ENCODE results near the gene DGCR6L.
A peak's percentile ranks its signal among the peaks of the same experiment; 100 is the strongest.
"Not testable (repeated sequence)": the region's sequence is repeated elsewhere in the genome, so short reads cannot be mapped to it uniquely, and the experiment has no call there.

Gene DGCR6L

DNA sequence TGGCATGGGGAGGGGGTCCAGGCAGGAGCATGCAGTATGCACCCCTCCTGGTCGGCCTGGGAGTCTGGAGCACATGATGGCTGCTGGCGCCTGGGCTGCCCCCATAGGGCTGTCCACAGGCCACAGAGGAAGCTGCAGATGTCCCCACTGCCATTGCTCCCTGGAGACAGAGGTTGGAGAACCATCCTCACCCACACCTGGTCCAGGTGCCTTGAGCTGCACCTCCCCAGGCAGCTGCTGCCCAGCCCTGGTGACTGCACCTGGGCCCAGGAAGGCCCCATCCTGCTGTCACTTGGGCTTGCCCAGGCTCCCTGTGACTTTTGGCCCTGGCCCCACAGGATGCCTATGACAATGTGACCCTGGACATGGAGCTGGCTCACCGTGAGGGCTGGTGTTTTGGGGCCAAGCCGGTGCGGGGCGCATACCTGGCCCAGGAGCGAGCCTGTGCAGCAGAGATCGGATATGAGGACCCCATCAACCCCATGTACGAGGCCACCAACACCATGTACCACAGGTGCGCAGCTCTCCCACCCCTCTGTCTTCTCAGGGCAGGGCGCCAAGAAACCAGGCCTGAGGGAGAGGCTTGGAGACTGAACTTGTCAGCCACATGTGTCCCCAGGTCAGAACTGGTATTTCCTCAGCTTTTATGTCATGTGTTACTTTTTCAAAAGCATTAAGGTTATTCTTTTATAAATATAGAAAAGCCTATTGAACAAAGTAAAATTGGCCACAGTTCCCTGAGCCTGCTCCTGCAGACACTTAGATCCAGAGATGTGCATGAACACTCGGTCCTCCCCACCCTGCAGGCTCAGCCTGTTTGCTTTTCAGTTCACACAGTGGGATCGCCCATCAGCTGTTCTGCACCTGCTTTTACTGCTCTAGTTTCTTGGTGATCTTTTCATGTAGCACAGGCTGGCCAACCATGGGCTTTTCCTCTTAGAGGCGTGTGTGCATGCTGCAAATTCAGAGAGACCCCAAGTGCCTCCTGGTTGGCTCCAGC is 12.1 kb downstream of the DGCR6L start:
- not testable (repeated sequence) for DNase-seq

DNA sequence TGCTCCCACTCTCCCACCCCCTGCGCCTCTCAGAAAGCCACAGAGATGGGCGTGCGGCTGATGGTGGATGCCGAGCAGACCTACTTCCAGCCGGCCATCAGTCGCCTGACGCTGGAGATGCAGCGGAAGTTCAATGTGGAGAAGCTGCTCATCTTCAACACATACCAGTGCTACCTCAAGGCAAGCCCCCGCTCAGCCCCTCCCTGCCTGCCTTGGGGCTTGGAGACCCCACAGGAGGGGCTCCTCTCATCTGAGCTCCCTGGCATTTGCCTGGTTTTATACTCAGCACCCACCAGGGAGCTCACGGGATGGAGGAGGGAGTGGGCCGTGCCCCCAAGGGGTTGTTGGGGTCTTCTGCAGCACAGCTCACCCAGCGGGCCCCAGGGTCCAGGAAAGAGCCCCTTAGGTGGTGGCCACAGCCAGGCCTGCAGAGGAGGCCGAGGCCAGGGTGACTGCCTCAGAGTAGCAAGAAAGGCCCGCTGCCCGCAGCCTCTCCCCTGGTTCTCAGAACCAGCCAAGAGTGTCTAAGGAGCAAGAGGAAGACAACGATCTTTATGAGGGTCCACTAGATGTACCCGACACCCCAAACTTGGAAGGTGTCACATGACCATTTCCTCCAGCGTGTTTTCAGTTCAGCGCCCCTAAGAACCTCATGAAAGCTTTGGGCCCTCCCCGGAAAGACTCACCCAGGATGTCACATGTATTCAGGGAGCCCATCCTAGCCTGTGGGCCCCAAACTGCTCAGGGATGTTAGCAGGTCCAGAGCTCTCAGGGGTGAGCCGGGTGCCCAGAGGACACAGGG is 13.0 kb downstream of the DGCR6L start:
- not testable (repeated sequence) for DNase-seq

DNA sequence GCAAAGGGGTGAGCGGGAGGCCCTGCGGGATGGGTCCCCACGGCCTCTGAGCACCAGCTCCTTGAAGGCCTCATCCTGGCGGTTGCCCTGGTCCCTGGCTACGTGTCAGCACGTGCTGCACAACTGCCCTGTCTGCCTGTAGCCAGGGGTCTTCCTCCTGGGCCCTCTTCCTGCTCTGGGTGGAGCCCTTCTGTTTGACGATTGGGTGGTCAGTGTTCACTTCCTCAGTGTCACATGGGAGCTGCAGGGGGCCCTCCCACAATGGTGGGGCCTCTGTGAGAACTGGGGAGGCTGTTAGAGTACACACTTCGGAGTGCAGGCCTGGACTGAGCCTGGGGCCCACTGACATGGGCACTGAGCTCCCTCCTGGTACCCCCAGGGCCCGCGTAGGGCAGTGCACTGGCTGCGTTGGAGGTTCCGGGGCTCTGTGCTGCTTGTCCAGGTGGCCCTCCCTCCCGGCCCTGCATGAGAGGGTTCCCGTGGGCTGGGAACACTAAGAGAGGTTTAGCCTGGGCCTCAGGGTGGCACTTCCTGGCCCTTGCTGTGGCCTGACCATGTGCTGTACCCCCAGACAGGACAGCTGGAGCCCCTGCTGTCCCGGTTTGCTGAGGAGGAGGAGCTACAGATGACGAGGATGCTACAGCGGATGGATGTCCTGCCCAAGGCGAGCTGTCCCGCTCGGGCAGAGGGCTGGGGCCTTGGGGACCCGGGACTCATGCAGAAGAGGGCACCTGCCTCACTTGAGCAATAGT is 13.8 kb downstream of the DGCR6L start:
- no peak for DNase-seq

DNA sequence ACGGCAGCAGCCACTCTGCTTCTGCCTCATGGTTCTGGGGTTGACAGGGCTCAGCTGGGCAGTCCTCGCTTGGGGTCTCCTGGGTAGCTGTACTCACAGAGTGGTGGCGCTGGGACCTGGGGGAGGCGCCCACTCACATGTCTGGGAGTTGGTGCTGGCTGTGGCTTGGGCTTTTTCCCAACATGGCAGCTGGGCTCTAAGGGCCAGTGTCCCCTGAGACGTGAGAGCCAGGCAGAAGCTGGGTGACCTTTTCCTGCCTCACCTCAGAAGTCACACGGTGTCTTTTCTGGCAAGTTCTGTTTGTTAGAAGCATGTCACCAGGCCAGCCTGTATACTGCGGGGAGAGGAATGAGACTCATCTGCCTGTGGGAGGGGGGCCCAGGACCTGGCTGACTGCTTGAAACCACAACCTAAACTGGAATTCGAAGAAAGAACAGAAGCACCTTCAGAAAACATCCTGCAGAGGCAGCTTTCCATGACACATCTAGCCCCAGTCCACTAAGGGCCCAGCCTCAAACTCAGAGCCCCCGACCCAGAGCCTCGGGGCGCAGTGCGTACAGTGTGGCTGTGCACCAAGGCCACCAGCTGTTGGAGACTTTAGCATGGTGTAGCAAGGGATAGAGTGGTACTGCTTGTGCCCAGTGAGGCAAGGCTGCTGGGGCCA is 14.5 kb downstream of the DGCR6L start:
- not testable (repeated sequence) for DNase-seq

DNA sequence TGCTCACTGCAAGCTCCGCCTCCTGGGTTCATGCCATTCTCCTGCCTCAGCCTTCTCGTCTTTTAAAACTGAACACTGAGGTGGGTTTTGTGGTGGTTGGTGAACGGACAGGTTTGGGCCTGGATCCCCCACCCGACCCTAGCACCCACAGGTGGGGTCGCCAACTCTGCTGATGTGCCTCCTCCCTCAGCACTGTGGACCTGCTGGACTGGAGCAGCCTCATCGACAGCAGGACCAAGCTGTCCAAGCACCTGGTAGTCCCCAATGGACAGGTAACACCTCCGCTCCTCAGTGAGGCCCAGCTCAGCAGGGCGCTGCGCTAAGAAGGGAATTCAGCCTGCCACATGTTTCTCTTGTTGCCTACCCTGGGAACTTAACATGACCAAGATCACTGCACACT is 15.2 kb downstream of the DGCR6L start:
- DNase-seq, result no peak

DNA sequence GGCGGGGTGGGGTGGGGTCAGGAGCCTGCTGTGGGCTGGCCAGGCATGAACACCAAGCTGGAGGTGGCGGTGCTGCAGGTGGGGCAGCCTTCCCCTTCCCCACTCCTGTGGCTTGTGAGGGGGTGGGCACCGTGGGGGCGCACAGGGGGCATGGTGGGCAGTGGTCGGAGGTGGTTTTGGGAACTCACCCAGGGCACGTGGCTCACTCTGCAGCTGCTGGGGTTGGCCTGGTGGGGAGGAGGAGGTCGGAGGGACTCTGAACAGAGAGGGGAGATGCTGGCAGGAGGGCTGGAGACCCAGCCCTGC is 16.7 kb downstream of the DGCR6L start:
- not testable (repeated sequence) for DNase-seq

DNA sequence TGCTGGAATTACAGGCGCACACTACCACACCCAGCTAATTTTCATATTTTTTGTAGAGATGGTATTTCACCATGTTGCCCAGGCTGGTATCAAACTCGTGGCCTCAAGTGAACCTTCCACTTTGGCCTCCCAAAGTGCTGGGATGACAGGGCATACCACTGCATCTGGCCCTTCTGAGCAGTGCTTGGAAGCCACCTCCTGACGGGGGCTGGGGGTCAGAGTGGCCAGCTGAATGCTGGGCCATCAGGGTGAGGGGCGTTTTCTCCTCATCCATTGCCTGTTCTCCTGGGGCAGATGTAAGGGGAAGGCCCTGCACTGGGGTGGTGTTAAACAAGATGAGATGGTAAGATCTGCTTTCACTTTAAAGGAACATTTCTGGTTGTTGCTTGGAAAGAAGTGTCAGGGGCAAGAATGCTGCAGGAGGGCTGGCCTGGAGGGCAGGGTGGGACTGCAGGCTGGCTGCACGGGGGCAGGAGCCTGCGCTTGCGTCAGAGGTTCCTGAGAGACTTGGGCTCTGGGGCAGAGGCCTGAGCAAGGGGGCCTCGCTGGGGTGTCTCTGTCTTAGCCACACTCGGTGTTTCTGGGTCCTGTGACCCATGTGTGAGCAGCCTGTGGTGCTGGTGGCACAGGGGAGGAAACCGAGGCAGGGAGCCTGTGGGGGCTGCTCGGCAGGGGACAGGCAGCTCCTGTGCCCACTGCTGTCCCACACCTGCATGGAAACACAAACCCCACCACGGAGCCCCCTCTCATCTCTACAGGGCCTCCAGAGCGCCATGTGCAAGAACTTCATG is 17.2 kb downstream of the DGCR6L start:
- DNase-seq, result no peak

DNA sequence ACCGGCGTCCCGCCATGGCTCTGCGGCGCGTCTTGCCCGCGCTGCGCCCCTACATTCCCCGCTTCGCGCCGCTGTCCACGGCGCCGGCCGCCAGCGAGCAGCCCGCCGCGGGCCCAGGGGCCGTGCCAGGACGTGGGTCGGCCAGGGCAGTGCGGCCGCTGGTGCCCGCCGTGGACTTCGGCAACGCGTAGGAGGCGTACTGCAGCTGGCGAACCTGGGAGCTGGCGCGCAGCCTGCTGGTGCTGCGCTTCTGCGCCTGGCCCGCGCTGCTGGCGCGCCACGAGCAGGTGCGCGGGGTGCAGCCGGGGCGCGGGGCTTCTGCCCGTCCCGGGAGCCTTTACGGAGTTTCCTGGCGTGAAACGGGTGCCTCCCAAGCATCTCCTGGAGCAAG is 20.1 kb downstream of the DGCR6L start:
- no peak for DNase-seq

DNA sequence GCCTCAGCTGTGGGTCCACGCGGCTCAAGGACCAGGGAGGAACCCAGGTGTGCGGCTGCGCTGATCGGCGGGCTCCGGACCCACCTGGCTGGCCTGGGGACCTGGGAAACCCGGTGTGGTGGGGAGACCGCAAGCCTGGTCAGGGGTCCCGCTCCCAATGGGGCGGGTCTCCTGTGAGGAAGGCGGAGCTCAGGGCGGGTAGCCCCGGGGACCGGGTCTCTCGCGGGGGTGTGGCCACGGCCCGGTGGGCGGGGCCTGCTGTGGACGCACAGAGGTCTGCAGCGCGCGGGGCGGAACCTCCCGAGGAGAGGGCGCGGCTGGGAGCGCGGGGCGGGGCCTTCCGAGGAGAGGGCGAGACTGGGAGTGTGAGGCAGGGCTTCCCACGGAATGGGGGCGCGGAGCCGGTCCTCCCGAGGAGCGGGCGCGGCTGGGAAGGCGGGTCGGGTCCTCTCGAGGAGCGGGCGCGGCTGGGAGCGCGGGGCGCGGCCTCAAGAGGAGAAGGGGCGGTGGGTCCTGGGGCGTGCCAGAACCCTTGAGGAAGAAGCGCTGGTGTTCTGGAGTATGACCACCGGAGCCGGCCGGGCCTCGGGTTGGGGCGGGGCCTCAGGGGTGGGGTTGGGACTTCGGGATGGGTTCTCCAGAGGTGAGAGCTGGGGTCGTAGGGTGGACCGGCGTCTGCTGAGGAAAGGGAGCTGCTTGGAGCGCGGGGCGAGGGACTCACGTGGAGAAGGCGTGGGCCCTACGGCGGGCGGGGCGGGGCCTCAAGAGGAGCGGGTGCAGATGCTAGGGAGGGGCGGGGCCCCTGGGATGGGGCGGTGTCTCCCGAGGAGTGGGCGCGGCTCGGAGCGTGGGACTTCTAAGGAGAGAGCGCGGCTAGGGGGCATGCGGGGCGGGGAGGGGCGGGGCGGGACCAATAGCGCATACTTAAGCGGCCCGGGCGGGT is 20.8 kb downstream of the DGCR6L start:
- peak; percentile 56 for DNase-seq

DNA sequence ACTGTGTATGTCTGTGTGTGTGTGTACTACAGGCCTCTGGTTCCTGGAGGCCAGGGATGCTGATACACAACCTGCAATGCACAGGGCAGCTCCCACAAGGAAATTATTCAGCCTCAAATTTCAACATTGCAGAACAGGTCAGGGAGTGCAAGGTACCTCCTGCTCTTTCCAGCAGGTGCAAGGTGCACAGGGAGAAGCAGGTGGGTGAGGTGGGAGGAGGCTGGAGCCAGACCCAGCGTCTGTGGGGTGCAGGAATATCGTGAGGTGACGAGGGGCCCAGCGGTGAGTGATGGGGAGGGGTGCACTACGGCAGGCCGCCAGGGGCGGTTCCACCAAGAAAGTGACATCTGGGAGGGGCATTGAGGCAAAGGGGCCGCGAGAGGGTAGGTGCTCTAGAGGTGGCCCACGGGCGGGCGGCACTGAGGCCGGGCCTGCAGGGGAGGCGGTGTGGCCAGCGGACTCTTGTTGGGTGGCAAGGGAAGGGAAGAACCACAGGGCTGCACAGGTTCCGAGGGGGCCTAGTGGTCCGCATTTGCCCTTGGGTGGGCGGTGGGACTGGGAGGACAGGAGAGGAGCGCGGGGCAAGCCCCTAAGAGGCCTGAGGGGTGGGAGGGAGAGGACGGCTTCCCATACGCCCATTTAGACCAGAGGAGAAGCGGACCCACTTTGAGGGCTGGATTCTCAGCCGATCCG is 21.6 kb downstream of the DGCR6L start:
- no peak for DNase-seq

DNA sequence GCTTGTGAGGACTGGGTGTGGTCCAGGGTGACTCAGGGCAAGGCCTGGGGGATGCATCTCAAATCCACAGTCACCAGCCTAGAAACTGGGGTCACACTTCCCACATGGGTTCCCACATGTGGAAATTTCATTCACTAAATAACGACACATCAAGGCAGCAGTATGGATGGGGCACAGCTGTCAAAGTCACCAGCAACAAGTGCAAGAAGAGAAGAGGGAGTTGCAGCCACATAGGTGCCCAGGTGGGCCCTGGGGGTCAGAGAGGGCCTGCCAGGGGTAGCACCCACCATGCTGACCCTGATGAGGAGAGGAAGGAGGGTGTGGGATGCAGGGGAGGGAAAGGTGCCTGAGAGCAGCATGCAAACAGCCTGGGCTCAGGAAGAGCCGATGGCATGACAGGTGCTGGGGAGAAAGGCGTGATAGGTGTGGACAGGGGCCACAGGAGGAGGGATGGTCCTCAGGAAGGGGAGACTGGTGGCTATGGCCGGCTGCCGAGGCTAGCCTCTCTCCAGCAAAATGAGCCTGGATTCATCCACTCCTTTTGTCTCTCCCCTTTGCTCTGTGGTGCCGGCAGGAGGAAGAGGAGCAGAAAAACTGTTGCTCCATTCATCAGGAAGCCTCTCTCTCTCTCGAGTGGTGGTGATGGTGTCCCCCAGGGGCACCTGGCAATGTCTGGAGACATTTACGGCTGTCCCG is 22.3 kb downstream of the DGCR6L start:
- no peak for DNase-seq

DNA sequence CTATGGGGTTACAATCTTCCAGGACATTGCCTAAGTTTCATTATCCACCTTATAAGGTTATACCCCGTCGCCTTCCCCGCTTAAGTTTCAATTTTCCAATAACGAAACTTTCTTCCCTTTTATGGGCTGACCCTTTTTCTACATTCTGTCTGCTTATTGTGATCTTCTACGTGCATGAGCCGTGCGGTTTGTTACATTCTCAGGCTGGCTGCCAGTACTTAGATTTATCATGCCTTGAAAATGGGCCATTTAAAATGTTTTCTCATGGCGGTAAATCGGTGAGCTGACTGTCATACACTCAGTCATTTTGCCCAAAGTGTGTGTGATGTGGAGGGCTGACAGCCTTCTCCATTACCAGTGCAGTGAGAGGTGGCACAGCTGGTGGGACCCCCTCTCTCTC is 23.3 kb downstream of the DGCR6L start:
- no peak for DNase-seq

DNA sequence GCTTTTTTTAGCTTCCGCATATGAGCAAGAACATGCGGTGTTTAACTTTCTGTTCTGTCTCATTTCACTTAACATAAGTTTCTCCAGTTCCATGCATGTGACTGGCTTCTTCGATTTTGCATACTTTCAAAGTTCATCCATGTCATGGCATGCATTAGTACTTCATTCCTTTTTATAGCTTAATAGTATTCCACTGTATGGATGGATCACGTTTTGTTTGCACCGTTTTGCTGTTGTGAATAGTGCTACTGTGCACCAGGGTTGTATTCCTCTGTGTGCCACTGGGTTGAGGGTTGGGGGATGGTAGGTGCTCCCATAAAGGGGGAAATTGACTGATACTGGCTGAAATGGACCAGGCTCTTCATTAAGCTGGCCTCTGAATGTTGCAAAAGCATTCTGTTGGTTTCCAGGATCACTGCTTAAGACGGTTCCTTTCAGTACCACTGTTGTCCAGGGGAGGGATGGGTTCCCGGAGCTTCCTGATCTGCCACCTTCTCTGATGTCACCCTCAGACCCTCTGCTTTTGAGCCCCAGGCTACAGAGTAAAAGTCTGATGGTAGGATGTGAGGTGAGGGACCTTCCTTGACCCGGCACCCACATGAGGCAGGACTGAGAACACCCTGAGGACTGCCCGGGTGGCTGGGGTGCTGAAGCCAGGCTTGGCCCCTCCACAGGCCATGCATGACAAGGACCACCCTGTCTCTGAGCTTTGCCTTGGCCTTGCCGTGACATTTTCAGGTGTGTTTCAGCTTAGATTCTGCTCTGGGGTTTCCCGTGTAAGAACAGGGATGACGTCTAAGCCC is 24.4 kb downstream of the DGCR6L start:
- DNase-seq, result no peak

DNA sequence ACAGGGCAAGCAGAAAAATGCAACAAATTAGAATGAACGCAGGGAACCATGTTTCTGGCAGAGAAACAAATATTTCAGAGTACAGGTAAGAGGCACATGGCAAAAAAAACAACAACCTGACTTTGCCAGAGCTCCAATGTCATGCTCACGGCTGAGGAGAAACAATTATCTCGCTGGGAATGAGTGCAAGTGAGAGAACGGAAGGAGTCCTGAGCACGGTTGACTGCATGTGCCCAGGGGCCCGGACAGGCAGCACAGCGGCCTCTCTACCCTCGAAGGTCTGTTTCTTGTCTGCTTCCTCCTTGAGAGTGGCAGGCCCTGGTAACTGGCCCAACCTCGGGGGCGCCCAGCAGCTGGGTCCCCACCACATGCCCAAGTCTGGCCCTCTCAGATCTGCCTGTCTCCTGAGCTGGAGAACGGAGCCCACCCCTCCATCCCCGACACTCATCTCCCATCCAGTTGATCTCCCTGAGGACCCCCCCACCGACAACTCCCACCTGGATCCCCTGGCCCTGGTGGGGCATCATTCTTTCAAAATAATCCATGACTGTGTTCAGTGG is 27.1 kb downstream of the DGCR6L start:
- DNase-seq, result no peak

DNA sequence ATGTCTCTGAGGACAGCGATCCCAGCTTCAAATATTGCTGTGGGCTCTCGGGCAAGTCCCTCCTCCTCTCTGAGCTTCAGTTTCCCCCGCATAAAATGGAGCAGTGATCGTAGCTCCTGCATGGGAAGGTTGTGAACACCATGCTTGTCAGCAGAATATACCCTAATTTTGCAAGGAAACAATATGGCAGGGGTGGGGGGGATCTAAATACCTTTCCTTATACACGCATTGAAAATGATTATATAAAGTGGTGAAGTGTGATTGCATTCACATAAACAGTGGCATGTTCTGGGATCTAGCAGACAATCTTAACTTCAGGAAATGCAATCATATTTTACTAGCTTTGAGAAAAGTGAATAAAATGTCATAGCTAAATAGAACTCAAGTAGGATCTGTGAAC is 27.8 kb downstream of the DGCR6L start:
- no peak for DNase-seq

DNA sequence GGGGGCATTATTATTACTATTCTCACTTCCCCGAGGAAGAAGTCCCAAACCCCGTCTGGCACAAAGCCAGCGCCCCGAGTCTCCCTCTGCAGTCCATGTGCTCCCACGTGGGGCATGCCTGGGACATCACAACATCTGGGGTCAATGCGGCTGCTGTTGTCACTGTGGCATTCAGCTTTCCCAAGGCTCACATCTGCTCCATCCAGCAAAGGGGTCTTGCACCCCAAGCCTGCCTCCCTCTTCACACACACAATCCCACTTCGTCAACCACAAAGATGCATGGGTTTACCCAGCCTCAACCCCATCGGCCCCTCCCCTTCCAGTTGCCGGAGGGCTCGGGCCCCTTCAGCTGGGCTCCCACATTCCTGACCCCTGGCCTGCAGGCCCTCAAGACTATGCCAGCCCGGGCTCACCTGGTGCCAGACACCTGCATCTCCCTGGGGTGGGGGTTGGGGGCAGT is 28.2 kb downstream of the DGCR6L start:
- DNase-seq, result no peak

DNA sequence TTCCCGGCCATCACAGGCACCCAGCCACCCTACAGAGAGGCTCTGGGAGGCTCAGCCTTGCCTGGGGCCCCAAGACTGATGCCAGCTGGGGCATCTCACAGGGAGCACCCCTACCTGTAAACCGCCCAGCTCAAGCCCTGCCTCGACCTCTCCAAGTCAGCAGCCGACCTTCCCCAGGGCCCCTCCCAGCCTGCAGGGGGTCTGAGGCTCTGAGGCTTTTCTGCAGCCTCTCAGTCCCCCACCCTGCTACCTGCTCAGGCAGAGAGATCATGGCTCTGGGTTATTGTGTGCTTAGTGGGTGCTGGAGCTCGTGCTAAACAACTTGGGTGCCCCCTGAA is 28.6 kb downstream of the DGCR6L start:
- no peak for DNase-seq

DNA sequence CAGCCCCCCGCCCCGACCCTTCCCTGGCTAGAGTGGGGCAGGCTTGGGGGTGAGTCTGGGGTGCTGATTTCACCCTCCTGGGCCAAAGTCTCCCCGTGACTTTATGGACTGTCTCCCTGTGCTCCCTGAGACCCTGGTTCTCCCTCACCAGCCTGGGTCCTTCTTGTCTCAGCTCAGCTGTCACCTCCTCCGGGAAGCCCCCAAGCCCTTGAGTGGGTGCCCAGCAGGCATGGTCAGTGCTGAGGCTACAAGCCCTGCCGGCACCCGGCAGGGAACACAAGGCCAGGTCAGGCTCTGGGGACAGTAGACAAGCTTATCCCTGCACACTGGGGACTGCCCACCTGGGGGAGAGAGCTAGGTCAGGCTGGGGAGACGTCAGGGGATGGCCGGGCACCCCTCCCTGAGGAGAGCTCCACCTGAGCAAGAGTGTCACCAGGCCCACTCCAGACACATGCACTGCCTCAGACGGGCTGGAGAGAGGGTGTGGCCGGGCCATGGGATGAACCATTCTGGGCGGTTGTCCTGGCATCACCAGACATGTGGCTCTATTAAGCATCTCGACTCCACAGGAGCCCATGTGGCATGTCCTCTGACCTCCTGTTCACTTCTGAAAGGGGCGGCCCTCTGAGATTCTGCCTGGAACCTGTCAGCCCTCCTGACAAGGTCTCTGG is 29.1 kb downstream of the DGCR6L start:
- no peak for DNase-seq
